Measurements from ENCODE around the gene BCS1L. TPM values are rescaled to one million over a fixed set of nuclear protein-coding genes. Genes with fewer than 3 reads are reported as not detected.
A peak's percentile ranks its signal among the peaks of the same experiment; 100 is the strongest.

BCS1L gene
- total RNA-seq, 6 experiments from 2014 or later = 32.9 to 43.5 (median 35.8) TPM

GRCh38 chr2:218709908-218710307, 50.4 kb downstream of the BCS1L start:
- Mint-ChIP-seq H3K27me3 (ENCODE audit: insufficient read depth) (no peaks in the 10 kb centered on the region), H3K36me3 (ENCODE audit: low read depth) (no peaks in the 10 kb centered on the region), H3K4me1 (ENCODE audit: low read depth) (peaks cover 24% of the 10 kb centered on the region), H3K27ac (no peak overlapping the region), H3K9me3 (no peaks in the 10 kb centered on the region), H3K4me3 (no peak overlapping the region)
- TF ChIP-seq CTCF (IDR thresholded peaks at IDR 0.05) = no peak
- no peak for DNase-seq

- no peak for DNase-seq
- H3K27ac Mint-ChIP-seq = peak overlapping the region; percentile 91; the same call in 1 of the 2 replicates
- no peak for TF ChIP-seq CTCF (IDR thresholded peaks at IDR 0.05)
- H3K4me1 Mint-ChIP-seq (ENCODE audit: low read depth) = peaks cover 24% of the 10 kb centered on the region
- H3K27me3 Mint-ChIP-seq (ENCODE audit: insufficient read depth) = no peaks in the 10 kb centered on the region
- H3K4me3 Mint-ChIP-seq = peak overlapping the region; percentile 97
- H3K36me3 Mint-ChIP-seq (ENCODE audit: low read depth) = no peaks in the 10 kb centered on the region
- H3K9me3 Mint-ChIP-seq = no peaks in the 10 kb centered on the region
Measured at GRCh38 chr2:218710334-218710686, 50.8 kb downstream of the BCS1L start.

GRCh38 chr2:218710687-218711549, 51.4 kb downstream of the BCS1L start, which contains the start of gene TTLL4:
TSS of gene TTLL4 (plus strand) at chr2:218710835. CDS start at chr2:218737677, 26,842 bp downstream.
- Mint-ChIP-seq H3K4me3 (peak within 1 kb of the TSS; percentile 97), H3K27ac (peak within 1 kb of the TSS; percentile 91), H3K27me3 (ENCODE audit: insufficient read depth) (no peaks in the 10 kb centered on the region), H3K9me3 (no peaks in the 10 kb centered on the region), H3K4me1 (ENCODE audit: low read depth) (peaks cover 22% of the 10 kb centered on the region), H3K36me3 (ENCODE audit: low read depth) (0 out of 2 replicates have a peak, but pooled peaks cover 2% of the 10 kb centered on the region)
- peak; percentile 95 for DNase-seq
- peak; percentile 89 for TF ChIP-seq CTCF (IDR thresholded peaks at IDR 0.05)

DNA sequence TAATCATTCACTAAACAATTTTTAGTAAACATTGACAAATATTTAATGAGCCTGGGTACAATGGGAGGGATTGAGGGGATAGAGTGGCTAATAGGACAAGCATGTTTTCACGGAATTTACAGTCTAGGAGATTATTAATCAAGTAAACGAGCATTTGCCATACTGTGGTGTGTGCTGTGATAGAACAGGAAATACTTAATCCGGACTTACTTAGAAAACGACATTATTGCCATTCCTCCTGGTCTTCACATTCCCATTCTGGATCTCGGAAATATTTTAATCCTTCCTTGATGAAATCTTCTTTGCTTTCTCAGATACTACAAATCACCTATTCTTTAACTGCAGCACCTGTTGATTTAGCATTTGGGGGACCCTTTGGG, 52.1 kb downstream of the BCS1L start:
- H3K27ac Mint-ChIP-seq = peak overlapping the region; percentile 91
- H3K4me1 Mint-ChIP-seq (ENCODE audit: low read depth) = peaks cover 17% of the 10 kb centered on the region
- H3K4me3 Mint-ChIP-seq = peak overlapping the region; percentile 97
- DNase-seq = no peak
- H3K36me3 Mint-ChIP-seq (ENCODE audit: low read depth) = 0 out of 2 replicates have a peak, but pooled peaks cover 5% of the 10 kb centered on the region
- no peaks in the 10 kb centered on the region for H3K27me3 Mint-ChIP-seq (ENCODE audit: insufficient read depth)
- no peak for TF ChIP-seq CTCF (IDR thresholded peaks at IDR 0.05)
- H3K9me3 Mint-ChIP-seq = no peaks in the 10 kb centered on the region

Other genes starting within 250 kb of the BCS1L start
- gene VIL1, start 240.6 kb upstream of the BCS1L start, total RNA-seq (2021; fragmentation: NEBNext Ultra II Directional; extraction: Animal tissue kit (Norgen Biotek cat#: 25700)) = not detected
- gene USP37, start 91.3 kb upstream of the BCS1L start, total RNA-seq (2021; fragmentation: NEBNext Ultra II Directional; extraction: Animal tissue kit (Norgen Biotek cat#: 25700)) = 1 to 10 TPM; 6.1 to 7.4 (median 6.8) TPM
- 10 to 100 TPM; 36.9 to 57.5 (median 49.3) TPM for gene CNOT9, start 90.8 kb upstream of the BCS1L start, total RNA-seq (2021; fragmentation: NEBNext Ultra II Directional; extraction: Animal tissue kit (Norgen Biotek cat#: 25700))
- 1 to 10 TPM in 2 of 6 experiments, under 1 TPM in 4; 0.61 to 1.3 (median 0.83) TPM for gene PLCD4, start 51.8 kb upstream of the BCS1L start, total RNA-seq (2021; fragmentation: NEBNext Ultra II Directional; extraction: Animal tissue kit (Norgen Biotek cat#: 25700))
- gene ZNF142, start 60 bp upstream of the BCS1L start, total RNA-seq (2021; fragmentation: NEBNext Ultra II Directional; extraction: Animal tissue kit (Norgen Biotek cat#: 25700)) = 10 to 100 TPM; 21.2 to 24.9 (median 23.5) TPM
- 10 to 100 TPM; 32.7 to 47.9 (median 39.2) TPM for gene RNF25, start 12.3 kb downstream of the BCS1L start, total RNA-seq (2021; fragmentation: NEBNext Ultra II Directional; extraction: Animal tissue kit (Norgen Biotek cat#: 25700))
- gene STK36, start 12.4 kb downstream of the BCS1L start, total RNA-seq (2021; fragmentation: NEBNext Ultra II Directional; extraction: Animal tissue kit (Norgen Biotek cat#: 25700)) = 10 to 100 TPM; 20.0 to 31.0 (median 23.8) TPM
- gene TTLL4, start 51.2 kb downstream of the BCS1L start, total RNA-seq (2021; fragmentation: NEBNext Ultra II Directional; extraction: Animal tissue kit (Norgen Biotek cat#: 25700)) = 10 to 100 TPM; 16.1 to 19.6 (median 17.0) TPM
- under 1 TPM in 4 of 6 experiments, not detected in 2; 0.18 to 0.26 (median 0.21) TPM for gene CYP27A1, start 122.5 kb downstream of the BCS1L start, total RNA-seq (2021; fragmentation: NEBNext Ultra II Directional; extraction: Animal tissue kit (Norgen Biotek cat#: 25700))
- not detected for gene PRKAG3, start 172.1 kb downstream of the BCS1L start, total RNA-seq (2021; fragmentation: NEBNext Ultra II Directional; extraction: Animal tissue kit (Norgen Biotek cat#: 25700))
- gene WNT6, start 200.1 kb downstream of the BCS1L start, total RNA-seq (2021; fragmentation: NEBNext Ultra II Directional; extraction: Animal tissue kit (Norgen Biotek cat#: 25700)) = not detected
- gene WNT10A, start 221.2 kb downstream of the BCS1L start, total RNA-seq (2021; fragmentation: NEBNext Ultra II Directional; extraction: Animal tissue kit (Norgen Biotek cat#: 25700)) = not detected

All from HFFc6 (cell line).